AG04449 (cell line): ENCODE data around the gene ZNF98.

ENCODE experiments used
- CTCF ChIA-PET: fragments of 350-600 bp; formaldehyde crosslinking; extraction: SDS; loops from one replicate; lab custom pipeline; 2021; ENCODE audit warnings: antibody characterized with exemption; lab: Yijun Ruan, JAX
- POLR2A ChIA-PET: fragments of 400-600, 350-600 bp; formaldehyde crosslinking; extraction: SDS; loops from one replicate; lab custom pipeline; 2020; ENCODE audit warnings: antibody characterized with exemption, inconsistent platforms; lab: Yijun Ruan, JAX
- DNase-seq: peaks from one replicate; pipeline ENCODE4 v3.0.0-alpha.2; 2010; ENCODE audit warnings: low read depth, low spot score
- H3K4me3 ChIP-seq: 2 replicates; pipeline ENCODE4 v1.5.1; 2011; ENCODE audit warnings: low read depth, mild to moderate bottlenecking, control low read depth, low read length
- CTCF ChIP-seq: IDR thresholded peaks from one replicate; pipeline ENCODE4 v1.5.1; 2011; ENCODE audit warnings: mild to moderate bottlenecking, moderate library complexity, low read length, control low read depth, inconsistent platforms; ENCODE audit not compliant: insufficient read depth; ENCODE audit errors: missing control alignments

ZNF98 gene

GRCh38 chr19:22421797-22422196 lies 349 bp downstream of the ZNF98 start:
- DNase-seq = no peak
- ChIA-PET POLR2A (no interaction called here), CTCF (no interaction called here)
- H3K4me3 ChIP-seq = no peak overlapping the region
- TF ChIP-seq CTCF = no peak

GRCh38 chr19:22354665-22355064 lies 67.5 kb downstream of the ZNF98 start:
- TF ChIP-seq CTCF = no peak
- ChIA-PET CTCF (no interaction called here), POLR2A (no interaction called here)

More at GRCh38 chr19:22354665-22355064, 67.5 kb downstream of the ZNF98 start:
- no peak for DNase-seq
- H3K4me3 ChIP-seq = no peak overlapping the region
